HL-60 (cell line): ENCODE results near the gene CCDC66.

Experiments used
- DNase-seq, 2 experiments: peaks; one replicate each; pipeline ENCODE4 v3.0.0-alpha.2; 2010 to 2020; ENCODE audit warnings: low read depth in 1 of 2, low spot score in 1 of 2
- H3K27ac ChIP-seq: fragments of 250-450 bp; sonication (Bioruptor Pico); replicated peaks from 2 replicates; pipeline ENCODE4 v1.5.1; 2020; ENCODE audit warnings: mild to moderate bottlenecking, moderate library complexity
- H3K27me3 ChIP-seq: fragments of 250-450 bp; sonication (Bioruptor Pico); 2 replicates; pipeline ENCODE4 v1.5.1; 2021; ENCODE audit warnings: mild to moderate bottlenecking, moderate library complexity; ENCODE audit not compliant: insufficient read depth, poor library complexity, severe bottlenecking
- H3K4me3 ChIP-seq: replicated peaks from 2 replicates; pipeline ENCODE4 v1.5.1; 2011; ENCODE audit warnings: mild to moderate bottlenecking, control low read depth, low read length; ENCODE audit not compliant: insufficient read depth
- GABPA ChIP-seq: IDR thresholded peaks from 2 replicates; pipeline ENCODE4 v1.6.1; 2012; ENCODE audit warnings: low read depth
- POLR2AphosphoS5 ChIP-seq: IDR thresholded peaks from 2 replicates; pipeline ENCODE4 v1.6.1; 2012; ENCODE audit warnings: low read depth
- SPI1 ChIP-seq: IDR thresholded peaks from 2 replicates; pipeline ENCODE4 v1.6.1; 2012; ENCODE audit warnings: low read depth, mild to moderate bottlenecking, borderline replicate concordance
- TF ChIP-seq, protein P1 (sequence below): IDR thresholded peaks from one replicate; pipeline ENCODE4 v1.5.1; 2011; ENCODE audit warnings: low read length, control low read depth, inconsistent platforms; ENCODE audit not compliant: insufficient read depth
- TF ChIP-seq, protein P2 (sequence below): IDR thresholded peaks from 2 replicates; pipeline ENCODE4 v1.6.1; 2012; ENCODE audit warnings: low read depth; ENCODE audit not compliant: insufficient replicate concordance

Gene CCDC66

DNA sequence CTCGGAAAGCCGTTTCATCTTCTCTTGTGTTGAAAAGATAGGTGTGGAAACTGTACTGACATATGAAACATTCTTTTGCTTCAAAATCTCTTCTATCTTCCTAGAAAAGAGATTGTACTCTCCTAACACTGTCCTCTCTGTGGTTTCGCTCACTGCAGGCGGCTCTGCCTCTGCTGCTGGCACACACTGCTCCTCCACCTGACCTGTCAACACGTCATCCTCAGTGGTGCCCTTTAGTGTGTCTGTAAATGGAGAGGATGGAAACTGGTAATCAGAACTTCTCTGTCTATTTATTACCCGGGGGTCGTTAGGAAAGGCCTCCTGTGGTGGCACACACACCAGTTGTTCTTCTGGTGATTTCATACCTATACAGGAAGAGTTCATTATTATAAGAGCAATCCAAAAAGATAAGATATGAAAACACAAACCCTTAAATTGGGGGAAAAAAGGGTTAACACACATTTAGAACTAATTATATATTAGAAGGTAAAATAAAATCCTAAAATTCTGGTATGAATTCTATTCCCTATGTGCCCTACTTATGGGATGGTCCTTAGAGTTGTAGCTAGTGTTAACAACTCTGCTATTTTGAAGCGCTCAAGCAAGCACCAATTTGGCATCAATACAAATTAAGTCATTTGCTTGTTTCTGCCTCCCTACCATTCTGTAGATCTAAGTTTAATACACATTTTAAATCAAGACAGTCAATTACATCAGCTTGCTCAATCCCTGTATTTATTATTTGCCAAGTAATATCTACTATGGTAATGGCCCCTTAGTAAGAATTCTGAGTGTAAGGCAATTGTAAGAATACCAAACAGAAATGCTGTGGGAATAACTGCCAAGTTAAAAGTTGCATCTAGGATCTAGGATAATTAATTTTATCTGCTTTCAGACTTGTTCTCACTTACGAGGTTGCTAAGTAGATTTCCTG is 76.9 kb downstream of the CCDC66 start:
- Histone ChIP-seq H3K27ac (no peak overlapping the region), H3K27me3 (no peaks in the 10 kb centered on the region), H3K4me3 (no peak overlapping the region)
- TF ChIP-seq, protein P1, sequence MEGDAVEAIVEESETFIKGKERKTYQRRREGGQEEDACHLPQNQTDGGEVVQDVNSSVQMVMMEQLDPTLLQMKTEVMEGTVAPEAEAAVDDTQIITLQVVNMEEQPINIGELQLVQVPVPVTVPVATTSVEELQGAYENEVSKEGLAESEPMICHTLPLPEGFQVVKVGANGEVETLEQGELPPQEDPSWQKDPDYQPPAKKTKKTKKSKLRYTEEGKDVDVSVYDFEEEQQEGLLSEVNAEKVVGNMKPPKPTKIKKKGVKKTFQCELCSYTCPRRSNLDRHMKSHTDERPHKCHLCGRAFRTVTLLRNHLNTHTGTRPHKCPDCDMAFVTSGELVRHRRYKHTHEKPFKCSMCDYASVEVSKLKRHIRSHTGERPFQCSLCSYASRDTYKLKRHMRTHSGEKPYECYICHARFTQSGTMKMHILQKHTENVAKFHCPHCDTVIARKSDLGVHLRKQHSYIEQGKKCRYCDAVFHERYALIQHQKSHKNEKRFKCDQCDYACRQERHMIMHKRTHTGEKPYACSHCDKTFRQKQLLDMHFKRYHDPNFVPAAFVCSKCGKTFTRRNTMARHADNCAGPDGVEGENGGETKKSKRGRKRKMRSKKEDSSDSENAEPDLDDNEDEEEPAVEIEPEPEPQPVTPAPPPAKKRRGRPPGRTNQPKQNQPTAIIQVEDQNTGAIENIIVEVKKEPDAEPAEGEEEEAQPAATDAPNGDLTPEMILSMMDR: no peak
- TF ChIP-seq POLR2AphosphoS5 (no peak), GABPA (no peak), SPI1 (no peak)
- TF ChIP-seq, protein P2, sequence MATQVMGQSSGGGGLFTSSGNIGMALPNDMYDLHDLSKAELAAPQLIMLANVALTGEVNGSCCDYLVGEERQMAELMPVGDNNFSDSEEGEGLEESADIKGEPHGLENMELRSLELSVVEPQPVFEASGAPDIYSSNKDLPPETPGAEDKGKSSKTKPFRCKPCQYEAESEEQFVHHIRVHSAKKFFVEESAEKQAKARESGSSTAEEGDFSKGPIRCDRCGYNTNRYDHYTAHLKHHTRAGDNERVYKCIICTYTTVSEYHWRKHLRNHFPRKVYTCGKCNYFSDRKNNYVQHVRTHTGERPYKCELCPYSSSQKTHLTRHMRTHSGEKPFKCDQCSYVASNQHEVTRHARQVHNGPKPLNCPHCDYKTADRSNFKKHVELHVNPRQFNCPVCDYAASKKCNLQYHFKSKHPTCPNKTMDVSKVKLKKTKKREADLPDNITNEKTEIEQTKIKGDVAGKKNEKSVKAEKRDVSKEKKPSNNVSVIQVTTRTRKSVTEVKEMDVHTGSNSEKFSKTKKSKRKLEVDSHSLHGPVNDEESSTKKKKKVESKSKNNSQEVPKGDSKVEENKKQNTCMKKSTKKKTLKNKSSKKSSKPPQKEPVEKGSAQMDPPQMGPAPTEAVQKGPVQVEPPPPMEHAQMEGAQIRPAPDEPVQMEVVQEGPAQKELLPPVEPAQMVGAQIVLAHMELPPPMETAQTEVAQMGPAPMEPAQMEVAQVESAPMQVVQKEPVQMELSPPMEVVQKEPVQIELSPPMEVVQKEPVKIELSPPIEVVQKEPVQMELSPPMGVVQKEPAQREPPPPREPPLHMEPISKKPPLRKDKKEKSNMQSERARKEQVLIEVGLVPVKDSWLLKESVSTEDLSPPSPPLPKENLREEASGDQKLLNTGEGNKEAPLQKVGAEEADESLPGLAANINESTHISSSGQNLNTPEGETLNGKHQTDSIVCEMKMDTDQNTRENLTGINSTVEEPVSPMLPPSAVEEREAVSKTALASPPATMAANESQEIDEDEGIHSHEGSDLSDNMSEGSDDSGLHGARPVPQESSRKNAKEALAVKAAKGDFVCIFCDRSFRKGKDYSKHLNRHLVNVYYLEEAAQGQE: no peak
- no peak for DNase-seq

GRCh38 chr3:56645407-56645806 is 88.4 kb downstream of the CCDC66 start:
- H3K27me3 ChIP-seq: no peaks in the 10 kb centered on the region
- no peak for TF ChIP-seq SPI1
- no peak for TF ChIP-seq POLR2AphosphoS5
- TF ChIP-seq GABPA: no peak
- TF ChIP-seq, protein P1: no peak
- TF ChIP-seq, protein P2: no peak
- no peak overlapping the region for H3K4me3 ChIP-seq
- no peak for DNase-seq
- H3K27ac ChIP-seq: no peak overlapping the region

DNA sequence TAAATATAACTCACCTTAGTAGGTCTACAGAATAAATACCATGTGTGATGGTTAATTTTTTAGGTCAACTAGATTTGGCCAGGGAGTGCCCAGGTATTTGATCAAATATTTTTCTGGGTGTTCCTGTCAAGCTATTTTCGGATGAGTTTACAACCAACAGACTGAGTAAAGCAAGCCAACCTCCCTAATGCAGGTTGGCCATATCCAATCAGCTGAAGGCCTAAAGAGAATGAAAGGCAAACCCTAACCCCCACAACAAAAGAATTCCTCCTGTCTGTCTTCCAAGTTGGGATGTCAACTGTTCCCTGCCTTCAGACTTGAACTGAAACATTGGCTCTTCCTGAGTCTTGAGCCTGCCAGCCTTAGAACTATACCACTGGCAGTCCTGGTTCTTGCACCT is 97.5 kb downstream of the CCDC66 start:
- Histone ChIP-seq H3K4me3 (no peak overlapping the region), H3K27ac (no peak overlapping the region), H3K27me3 (no peaks in the 10 kb centered on the region)
- DNase-seq: no peak
- no peak for TF ChIP-seq GABPA
- TF ChIP-seq, protein P2: no peak
- no peak for TF ChIP-seq POLR2AphosphoS5
- TF ChIP-seq, protein P1: no peak
- TF ChIP-seq SPI1: no peak
